Measurements from ENCODE around the gene MAML2. TPM values are rescaled to one million over a fixed set of nuclear protein-coding genes. Genes with fewer than 3 reads are reported as not detected.

The MAML2 gene
- total and polyA plus RNA-seq, 2 of the 8 experiments (the other 6 are each of a cell fraction or from before 2014, with no cell fraction given) = 3.8 to 6.6 TPM

DNA sequence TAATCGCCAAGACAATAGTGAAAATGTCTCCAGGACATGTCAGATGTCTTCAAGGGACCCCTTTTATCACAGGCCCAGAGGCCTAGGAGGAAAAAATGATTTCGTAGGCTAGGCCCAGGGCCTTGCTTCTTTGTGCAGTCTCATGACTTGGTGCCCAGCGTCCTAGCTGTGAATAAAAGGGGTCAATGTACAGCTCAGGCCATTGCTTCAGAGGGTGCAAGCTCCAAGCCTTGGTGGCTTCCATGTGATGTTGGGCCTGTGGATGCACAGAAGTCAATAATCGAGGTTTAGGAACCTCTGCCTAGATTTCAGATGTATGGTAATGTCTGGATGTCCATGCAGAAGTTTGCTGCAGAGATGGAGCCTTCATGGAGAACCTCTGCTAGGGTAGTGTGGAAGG, 398.4 kb downstream of the MAML2 start:
- Histone ChIP-seq H2BK120ac (replicated peaks; ENCODE audit: low read depth, low read length) (no peak overlapping the region), H2BK15ac (ENCODE audit: low read length) (no peak overlapping the region), H3K23ac (ENCODE audit: insufficient read length) (no peak overlapping the region), H4K5ac (ENCODE audit: insufficient read length, low read depth, low read length) (no peak overlapping the region), H3K79me1 (ENCODE audit: low read depth, low read length) (no peaks in the 10 kb centered on the region), H3K56ac (replicated peaks; ENCODE audit: insufficient read length, low read depth, low read length) (no peak overlapping the region), H3K4ac (replicated peaks; ENCODE audit: insufficient read length, low read depth, low read length) (no peak overlapping the region), H2AK5ac (ENCODE audit: low read depth, low read length) (no peak overlapping the region), H3K9me3 (ENCODE audit: insufficient read depth in 2 of 2, low read depth in 1 of 2, low read length in 1 of 2) (peaks cover 33 to 39% of the 10 kb centered on the region in 2 experiments), H2AFZ (ENCODE audit: low read length) (no peak overlapping the region), H4K20me1 (replicated peaks in 1 of 2; ENCODE audit: control insufficient read depth in 1 of 2, insufficient read depth in 2 of 2, low read length in 2 of 2) (no peaks in the 10 kb centered on the region), H2BK12ac (ENCODE audit: low read depth, low read length) (no peak overlapping the region), H3K4me3 (ENCODE audit: extremely low read depth in 1 of 4, insufficient read depth in 2 of 4, low read depth in 3 of 4, low read length in 4 of 4) (no peak overlapping the region), H2BK5ac (ENCODE audit: low read depth, low read length) (no peak overlapping the region), H4K8ac (ENCODE audit: extremely low read depth, insufficient read depth, low read length) (no peak overlapping the region), H4K91ac (replicated peaks; ENCODE audit: insufficient read length, low read length) (no peak overlapping the region), H3K27ac (ENCODE audit: low read depth, low read length) (no peak overlapping the region), H3K14ac (ENCODE audit: insufficient read length) (no peak overlapping the region), H3K4me1 (replicated peaks in 1 of 4; ENCODE audit: control insufficient read depth in 3 of 4, insufficient read depth in 4 of 4, low read length in 3 of 4) (no peaks in the 10 kb centered on the region), H3K36me3 (ENCODE audit: control insufficient read depth in 2 of 4, insufficient read depth in 4 of 4, low read length in 3 of 4) (no peaks in the 10 kb centered on the region), H3K4me2 (ENCODE audit: insufficient read depth in 1 of 2, low read depth in 2 of 2, low read length in 2 of 2) (no peak overlapping the region), H3K9ac (replicated peaks in 1 of 4; ENCODE audit: extremely low read depth in 1 of 4, low read depth in 3 of 4, low read length in 3 of 4) (no peak overlapping the region), H2BK20ac (ENCODE audit: low read length) (no peak overlapping the region), H3K23me2 (ENCODE audit: low read depth, low read length) (no peaks in the 10 kb centered on the region), H3K79me2 (ENCODE audit: control insufficient read depth in 1 of 2, insufficient read depth in 2 of 2, low read length in 2 of 2) (no peaks in the 10 kb centered on the region), H3K18ac (ENCODE audit: extremely low read depth, low read length) (no peak overlapping the region), H3K27me3 (replicated peaks in 1 of 4; ENCODE audit: control insufficient read depth in 3 of 4, extremely low read depth in 1 of 4, insufficient read depth in 3 of 4, low read length in 3 of 4) (no peaks in the 10 kb centered on the region)
- ChIA-PET POLR2A (ENCODE audit: partially characterized antibody) (no interaction called here), CTCF (ENCODE audit: partially characterized antibody) (no interaction called here)
- FAIRE-seq = no peak
- TF ChIP-seq, protein P1, sequence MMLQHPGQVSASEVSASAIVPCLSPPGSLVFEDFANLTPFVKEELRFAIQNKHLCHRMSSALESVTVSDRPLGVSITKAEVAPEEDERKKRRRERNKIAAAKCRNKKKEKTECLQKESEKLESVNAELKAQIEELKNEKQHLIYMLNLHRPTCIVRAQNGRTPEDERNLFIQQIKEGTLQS (IDR thresholded peaks at IDR 0.05; ENCODE audit: insufficient read depth, low read depth, low read length) = no peak
- TF ChIP-seq RNF2 (IDR thresholded peaks at IDR 0.05; ENCODE audit: borderline replicate concordance, low read depth, low read length, missing control alignments, poor library complexity, severe bottlenecking) (no peak), RBBP5 (IDR thresholded peaks at IDR 0.05; ENCODE audit: borderline replicate concordance, low read depth, low read length) (no peak), CREB1 (IDR thresholded peaks at IDR 0.05) (no peak), SUZ12 (IDR thresholded peaks at IDR 0.05; ENCODE audit: low read length) (no peak), POU5F1 (IDR thresholded peaks at IDR 0.05; ENCODE audit: low read depth, low read length) (no peak), EGR1 (IDR thresholded peaks at IDR 0.05; ENCODE audit: borderline replicate concordance, low read depth, low read length) (no peak), KDM4A (IDR thresholded peaks at IDR 0.05; ENCODE audit: low read depth, low read length, severe bottlenecking) (no peak)
- 89% methylated on average over 4 of the region's 4 CpGs; no CpG with 5 or more reads in 1 of the 2 experiments for WGBS, 2 experiments (ENCODE audit: extremely low coverage in 1 of 2, insufficient coverage in 1 of 2, insufficient read length in 1 of 2, insufficient replicate concordance in 2 of 2, low coverage in 1 of 2, low lambda C conversion rate in 2 of 2, missing lambda C conversion rate in 1 of 2)
- no peak for DNase-seq (ENCODE audit: low read depth in 1 of 2, low spot score in 2 of 2)
